ENCODE data around the gene PIK3R1. TPM values are rescaled to one million over a fixed set of nuclear protein-coding genes. Genes with fewer than 3 reads are reported as not detected.

PIK3R1 gene
- polyA plus RNA-seq, 1 donor (not counting 4 experiments of a cell fraction or from before 2014, with no cell fraction given) = 16.7 TPM

- Histone ChIP-seq H3K36me3 (ENCODE audit: control insufficient read depth in 2 of 2, extremely low read depth in 1 of 2, insufficient read depth in 2 of 2, low read length in 2 of 2) (peaks cover 0 to 5% of the 10 kb centered on the region in 2 experiments), H3K9ac (ENCODE audit: control insufficient read depth, extremely low read depth, insufficient read depth, low read length) (peak overlapping the region; percentile 66), H3K27ac (ENCODE audit: control insufficient read depth, insufficient read depth, low read length) (peak overlapping the region; percentile 37), H4K20me1 (ENCODE audit: control insufficient read depth, extremely low read depth, insufficient read depth, low read length) (no peaks in the 10 kb centered on the region), H3K79me2 (ENCODE audit: control insufficient read depth, insufficient read depth, low read length) (no peaks in the 10 kb centered on the region), H3K4me3 (ENCODE audit: control insufficient read depth in 2 of 3, extremely low read depth in 1 of 3, insufficient read depth in 2 of 3, low read depth in 1 of 3, low read length in 3 of 3) (peak overlapping the region; percentile 20 to 74 (median 64)), H3K27me3 (ENCODE audit: control insufficient read depth, extremely low read depth, insufficient read depth, low read length) (no peaks in the 10 kb centered on the region), H3K9me3 (ENCODE audit: control insufficient read depth, low read depth, low read length) (no peaks in the 10 kb centered on the region), H3K4me1 (ENCODE audit: control insufficient read depth, extremely low read depth, insufficient read depth, low read length) (peaks cover 22% of the 10 kb centered on the region), H3K9me1 (ENCODE audit: control insufficient read depth, extremely low read depth, insufficient read depth, low read length) (peaks cover 2% of the 10 kb centered on the region), H3K4me2 (ENCODE audit: control insufficient read depth, extremely low read depth, insufficient read depth, low read depth, low read length) (peak overlapping the region; percentile 97), H2AFZ (ENCODE audit: control insufficient read depth, low read length) (peak overlapping the region; percentile 61)
- peak in 1 of 3 experiments; percentile 6 for TF ChIP-seq CTCF (optimal IDR thresholded peaks at IDR 0.05 in 1 of 3, IDR thresholded peaks at IDR 0.05 in 1 of 3, conservative IDR thresholded peaks at IDR 0.05 in 1 of 3; ENCODE audit: extremely low read depth in 1 of 3, insufficient read depth in 2 of 3, low read length in 3 of 3)
- no peak for TF ChIP-seq EZH2 (IDR thresholded peaks at IDR 0.05; ENCODE audit: low read length)
- DNase-seq (ENCODE audit: low read depth, low spot score) = no peak
- peak; percentile 81 for FAIRE-seq
- dilution Hi-C loops (cut with MboI; ENCODE audit: extremely low pct_ligation_motif_present, low sequenced_read_pairs) = no loop called here
Measured at GRCh38 chr5:68287976-68288706, 72.6 kb downstream of the PIK3R1 start.

- H3K36me3 ChIP-seq (ENCODE audit: control insufficient read depth in 2 of 2, extremely low read depth in 1 of 2, insufficient read depth in 2 of 2, low read length in 2 of 2) = peaks cover 0 to 5% of the 10 kb centered on the region in 2 experiments
- H3K79me2 ChIP-seq (ENCODE audit: control insufficient read depth, insufficient read depth, low read length) = no peaks in the 10 kb centered on the region
- no peak for DNase-seq (ENCODE audit: low read depth, low spot score)
- H3K9me3 ChIP-seq (ENCODE audit: control insufficient read depth, low read depth, low read length) = no peaks in the 10 kb centered on the region
- no peak for FAIRE-seq
- no peaks in the 10 kb centered on the region for H4K20me1 ChIP-seq (ENCODE audit: control insufficient read depth, extremely low read depth, insufficient read depth, low read length)
- peak overlapping the region; percentile 57 for H2AFZ ChIP-seq (ENCODE audit: control insufficient read depth, low read length)
- TF ChIP-seq CTCF (optimal IDR thresholded peaks at IDR 0.05 in 1 of 3, IDR thresholded peaks at IDR 0.05 in 1 of 3, conservative IDR thresholded peaks at IDR 0.05 in 1 of 3; ENCODE audit: extremely low read depth in 1 of 3, insufficient read depth in 2 of 3, low read length in 3 of 3) (no peak), EZH2 (IDR thresholded peaks at IDR 0.05; ENCODE audit: low read length) (no peak)
- peaks cover 2% of the 10 kb centered on the region for H3K9me1 ChIP-seq (ENCODE audit: control insufficient read depth, extremely low read depth, insufficient read depth, low read length)
- H3K4me1 ChIP-seq (ENCODE audit: control insufficient read depth, extremely low read depth, insufficient read depth, low read length) = peaks cover 22% of the 10 kb centered on the region
- H3K9ac ChIP-seq (ENCODE audit: control insufficient read depth, extremely low read depth, insufficient read depth, low read length) = peak overlapping the region; percentile 66
- no peaks in the 10 kb centered on the region for H3K27me3 ChIP-seq (ENCODE audit: control insufficient read depth, extremely low read depth, insufficient read depth, low read length)
- H3K27ac ChIP-seq (ENCODE audit: control insufficient read depth, insufficient read depth, low read length) = peak overlapping the region; percentile 37
- dilution Hi-C loops (cut with MboI; ENCODE audit: extremely low pct_ligation_motif_present, low sequenced_read_pairs) = no loop called here
- H3K4me2 ChIP-seq (ENCODE audit: control insufficient read depth, extremely low read depth, insufficient read depth, low read depth, low read length) = peak overlapping the region; percentile 97
- peak overlapping the region; percentile 20 to 74 (median 64) for H3K4me3 ChIP-seq (ENCODE audit: control insufficient read depth in 2 of 3, extremely low read depth in 1 of 3, insufficient read depth in 2 of 3, low read depth in 1 of 3, low read length in 3 of 3)
Measured at GRCh38 chr5:68288707-68289134, 73.2 kb downstream of the PIK3R1 start.

All from keratinocyte (primary cell).